ENCODE results near the gene RUFY3. TPM values are rescaled to one million over a fixed set of nuclear protein-coding genes. Genes with fewer than 3 reads are reported as not detected.
"Not testable (repeated sequence)": the region's sequence is repeated elsewhere in the genome, so short reads cannot be mapped to it uniquely, and the experiment has no call there.

The RUFY3 gene
- total RNA-seq, 2 experiments from 2014 or later: 35.1 to 43.2 TPM

- CTCF ChIA-PET: interaction anchor here (0.7 to 1.8 kb wide), 9 partner anchors 9 to 108 kb away, joined by 3 to 6 read pairs (median 4); partner anchors contain the start of gene UTP3
- H3K4me3 Mint-ChIP-seq: no peak overlapping the region
- POLR2A ChIA-PET: no interaction called here
Measured at GRCh38 chr4:70759627-70760026, 37.9 kb downstream of the RUFY3 start.

GRCh38 chr4:70760662-70761061 lies 38.9 kb downstream of the RUFY3 start:
- H3K27ac Mint-ChIP-seq: no peak overlapping the region
- peaks cover 10% of the 10 kb centered on the region for H3K4me1 Mint-ChIP-seq (ENCODE audit: low read depth)
- H3K4me3 Mint-ChIP-seq: no peak overlapping the region
- POLR2A ChIA-PET: no interaction called here
- peaks cover 14% of the 10 kb centered on the region for H3K36me3 Mint-ChIP-seq (ENCODE audit: low read depth)
- DNase-seq: no peak
- H3K9me3 Mint-ChIP-seq (ENCODE audit: insufficient read depth): no peaks in the 10 kb centered on the region
- ATAC-seq: no peak
- CTCF ChIA-PET: interaction anchor here (1.0 to 1.7 kb wide), 4 partner anchors 10 to 25 kb away, joined by 3 to 5 read pairs (median 4); no protein-coding TSS in a partner anchor
- no peaks in the 10 kb centered on the region for H3K27me3 Mint-ChIP-seq (ENCODE audit: low read depth)

More at GRCh38 chr4:70759627-70760026, 37.9 kb downstream of the RUFY3 start:
- Mint-ChIP-seq H3K36me3 (ENCODE audit: low read depth) (peaks cover 10% of the 10 kb centered on the region), H3K27ac (no peak overlapping the region), H3K27me3 (ENCODE audit: low read depth) (no peaks in the 10 kb centered on the region), H3K9me3 (ENCODE audit: insufficient read depth) (no peaks in the 10 kb centered on the region), H3K4me1 (ENCODE audit: low read depth) (peaks cover 10% of the 10 kb centered on the region)
- DNase-seq (no peak), ATAC-seq (peak; percentile 53)

- Mint-ChIP-seq H3K36me3 (ENCODE audit: low read depth) (peaks cover 10% of the 10 kb centered on the region), H3K9me3 (ENCODE audit: insufficient read depth) (no peaks in the 10 kb centered on the region), H3K4me1 (ENCODE audit: low read depth) (peaks cover 10% of the 10 kb centered on the region), H3K27me3 (ENCODE audit: low read depth) (no peaks in the 10 kb centered on the region), H3K4me3 (no peak overlapping the region), H3K27ac (no peak overlapping the region)
- CTCF ChIA-PET: interaction anchor here (1.0 to 1.7 kb wide), 5 partner anchors 11 to 26 kb away, joined by 3 to 5 read pairs (median 4); no protein-coding TSS in a partner anchor
- ATAC-seq: no peak
- POLR2A ChIA-PET: no interaction called here
- no peak for DNase-seq
Measured at GRCh38 chr4:70761276-70761816, 39.6 kb downstream of the RUFY3 start.

- Mint-ChIP-seq H3K4me3 (no peak overlapping the region), H3K27me3 (ENCODE audit: low read depth) (no peaks in the 10 kb centered on the region), H3K36me3 (ENCODE audit: low read depth) (peaks cover 27% of the 10 kb centered on the region), H3K27ac (no peak overlapping the region), H3K4me1 (ENCODE audit: low read depth) (peaks cover 8% of the 10 kb centered on the region), H3K9me3 (ENCODE audit: insufficient read depth) (no peaks in the 10 kb centered on the region)
- no peak for DNase-seq
- CTCF ChIA-PET: no interaction called here
- POLR2A ChIA-PET: interaction anchor here (1.5 kb wide), 1 partner anchor 31 kb away, joined by 3 read pairs; no protein-coding TSS in a partner anchor
- no peak for ATAC-seq
Measured at GRCh38 chr4:70765368-70765767, 43.6 kb downstream of the RUFY3 start.

- CTCF ChIA-PET: no interaction called here
Measured at GRCh38 chr4:70768301-70768948, 46.7 kb downstream of the RUFY3 start.

GRCh38 chr4:70769396-70769795 lies 47.6 kb downstream of the RUFY3 start:
- H3K4me1 Mint-ChIP-seq (ENCODE audit: low read depth); POLR2A ChIA-PET; DNase-seq; ATAC-seq; H3K27me3 Mint-ChIP-seq (ENCODE audit: low read depth); H3K4me3 Mint-ChIP-seq; H3K9me3 Mint-ChIP-seq (ENCODE audit: insufficient read depth): not testable (repeated sequence)
- CTCF ChIA-PET: interaction anchor here (1.5 kb wide), 1 partner anchor 33 kb away, joined by 3 read pairs; no protein-coding TSS in a partner anchor
- H3K27ac Mint-ChIP-seq: peak overlapping the region; percentile 46
- H3K36me3 Mint-ChIP-seq (ENCODE audit: low read depth): peaks cover 23% of the 10 kb centered on the region

More at GRCh38 chr4:70768301-70768948, 46.7 kb downstream of the RUFY3 start:
- Mint-ChIP-seq H3K4me1 (ENCODE audit: low read depth) (peaks cover 8% of the 10 kb centered on the region), H3K4me3 (no peak overlapping the region), H3K9me3 (ENCODE audit: insufficient read depth) (no peaks in the 10 kb centered on the region), H3K27ac (no peak overlapping the region), H3K27me3 (ENCODE audit: low read depth) (no peaks in the 10 kb centered on the region), H3K36me3 (ENCODE audit: low read depth) (peaks cover 27% of the 10 kb centered on the region)
- POLR2A ChIA-PET: no interaction called here
- DNase-seq (no peak), ATAC-seq (no peak)

GRCh38 chr4:70772929-70773555 lies 51.3 kb downstream of the RUFY3 start:
- Mint-ChIP-seq H3K9me3 (ENCODE audit: insufficient read depth) (no peaks in the 10 kb centered on the region), H3K27ac (no peak overlapping the region), H3K4me3 (no peak overlapping the region), H3K36me3 (ENCODE audit: low read depth) (peaks cover 12% of the 10 kb centered on the region), H3K27me3 (ENCODE audit: low read depth) (no peaks in the 10 kb centered on the region), H3K4me1 (ENCODE audit: low read depth) (peaks cover 8% of the 10 kb centered on the region)
- no peak for ATAC-seq
- no peak for DNase-seq
- ChIA-PET CTCF (interaction anchor here (0.7 to 1.3 kb wide), 3 partner anchors 10 to 69 kb away, joined by 3 to 4 read pairs (median 3); no protein-coding TSS in a partner anchor), POLR2A (no interaction called here)

GRCh38 chr4:70778888-70779422 lies 57.2 kb downstream of the RUFY3 start:
- CTCF ChIA-PET: no interaction called here
- no peak overlapping the region for H3K4me3 Mint-ChIP-seq
- H3K27me3 Mint-ChIP-seq (ENCODE audit: low read depth): no peaks in the 10 kb centered on the region
- no peaks in the 10 kb centered on the region for H3K9me3 Mint-ChIP-seq (ENCODE audit: insufficient read depth)
- H3K36me3 Mint-ChIP-seq (ENCODE audit: low read depth): peaks cover 4% of the 10 kb centered on the region
- DNase-seq (no peak), ATAC-seq (no peak)
- H3K27ac Mint-ChIP-seq: no peak overlapping the region
- no peaks in the 10 kb centered on the region for H3K4me1 Mint-ChIP-seq (ENCODE audit: low read depth)
- POLR2A ChIA-PET: no interaction called here

GRCh38 chr4:70783096-70783495 lies 61.3 kb downstream of the RUFY3 start:
- no peaks in the 10 kb centered on the region for H3K27me3 Mint-ChIP-seq (ENCODE audit: low read depth)
- no peak for ATAC-seq
- no peak for DNase-seq
- CTCF ChIA-PET: interaction anchor here (1.2 kb wide), 1 partner anchor 10 kb away, joined by 4 read pairs; no protein-coding TSS in a partner anchor
- H3K27ac Mint-ChIP-seq: no peak overlapping the region
- H3K36me3 Mint-ChIP-seq (ENCODE audit: low read depth): peaks cover 7% of the 10 kb centered on the region
- no peak overlapping the region for H3K4me3 Mint-ChIP-seq
- H3K9me3 Mint-ChIP-seq (ENCODE audit: insufficient read depth): no peaks in the 10 kb centered on the region
- POLR2A ChIA-PET: no interaction called here
- H3K4me1 Mint-ChIP-seq (ENCODE audit: low read depth): no peaks in the 10 kb centered on the region

GRCh38 chr4:70787496-70787895 lies 65.7 kb downstream of the RUFY3 start:
- Mint-ChIP-seq H3K27me3 (ENCODE audit: low read depth) (no peaks in the 10 kb centered on the region), H3K9me3 (ENCODE audit: insufficient read depth) (no peaks in the 10 kb centered on the region), H3K4me1 (ENCODE audit: low read depth) (no peaks in the 10 kb centered on the region), H3K27ac (no peak overlapping the region), H3K36me3 (ENCODE audit: low read depth) (peaks cover 9% of the 10 kb centered on the region), H3K4me3 (no peak overlapping the region)
- ChIA-PET POLR2A (no interaction called here), CTCF (no interaction called here)
- no peak for ATAC-seq
- DNase-seq: no peak

- Mint-ChIP-seq H3K4me1 (ENCODE audit: low read depth) (no peaks in the 10 kb centered on the region), H3K9me3 (ENCODE audit: insufficient read depth) (no peaks in the 10 kb centered on the region), H3K36me3 (ENCODE audit: low read depth) (peaks cover 12% of the 10 kb centered on the region), H3K27me3 (ENCODE audit: low read depth) (no peaks in the 10 kb centered on the region), H3K27ac (no peak overlapping the region), H3K4me3 (no peak overlapping the region)
- ATAC-seq (no peak), DNase-seq (no peak)
- ChIA-PET CTCF (interaction anchor here (0.7 kb wide), 1 partner anchor 137 kb away, joined by 3 read pairs; no protein-coding TSS in a partner anchor), POLR2A (no interaction called here)
Measured at GRCh38 chr4:70788733-70789132, 67.0 kb downstream of the RUFY3 start.

- Mint-ChIP-seq H3K4me1 (ENCODE audit: low read depth) (no peaks in the 10 kb centered on the region), H3K27ac (no peak overlapping the region), H3K4me3 (no peak overlapping the region), H3K9me3 (ENCODE audit: insufficient read depth) (no peaks in the 10 kb centered on the region), H3K36me3 (ENCODE audit: low read depth) (peaks cover 22% of the 10 kb centered on the region), H3K27me3 (ENCODE audit: low read depth) (no peaks in the 10 kb centered on the region)
- DNase-seq (no peak), ATAC-seq (no peak)
- POLR2A ChIA-PET: no interaction called here
- CTCF ChIA-PET: interaction anchor here (1.2 kb wide), 1 partner anchor 9 kb away, joined by 7 read pairs; no protein-coding TSS in a partner anchor
Measured at GRCh38 chr4:70793626-70794025, 71.9 kb downstream of the RUFY3 start.

Data from activated CD8-positive, alpha-beta T cell treated with anti-CD3 and anti-CD28 coated beads, Interleukin-2, amount 10 ng/mL, durations not matched to agents 7 days and 5 days (primary cell).